Loucy (cell line): ENCODE results near the gene ECM2.

Source experiments
- H2AFZ ChIP-seq: fragments of 200-600 bp; sonication (generic); 2 replicates; pipeline ENCODE4 v1.6.0; 2016; ENCODE audit warnings: antibody characterized with exemption, mild to moderate bottlenecking, low read length, moderate library complexity
- H3F3A ChIP-seq: fragments of 200-600 bp; 2 replicates; pipeline ENCODE4 v1.6.0; 2016; ENCODE audit warnings: antibody characterized with exemption, low read depth, mild to moderate bottlenecking
- H3K27me3 ChIP-seq: fragments of 200-600 bp; sonication (generic); 2 replicates; pipeline ENCODE4 v1.6.1; 2014; ENCODE audit warnings: low read length, mild to moderate bottlenecking; ENCODE audit not compliant: insufficient read depth, poor library complexity, severe bottlenecking
- H3K36me3 ChIP-seq: fragments of 200-600 bp; sonication (generic); 2 replicates; pipeline ENCODE4 v1.6.1; 2016; ENCODE audit warnings: low read length; ENCODE audit not compliant: insufficient read depth
- H3K4me1 ChIP-seq: fragments of 200-600 bp; sonication (generic); 2 replicates; pipeline ENCODE4 v1.5.1; 2014; ENCODE audit warnings: low read length, mild to moderate bottlenecking; ENCODE audit not compliant: insufficient read depth, poor library complexity, severe bottlenecking
- H3K4me2 ChIP-seq: fragments of 200-600 bp; sonication (generic); 2 replicates; pipeline ENCODE4 v1.6.0; 2014; ENCODE audit warnings: antibody characterized with exemption, low read length, low read depth, mild to moderate bottlenecking; ENCODE audit not compliant: poor library complexity, severe bottlenecking
- H3K4me3 ChIP-seq: fragments of 200-600 bp; sonication (generic); 2 replicates; pipeline ENCODE4 v1.5.1; 2014; ENCODE audit warnings: low read length, mild to moderate bottlenecking, mixed read lengths; ENCODE audit not compliant: poor library complexity, severe bottlenecking
- H3K79me2 ChIP-seq: fragments of 200-600 bp; sonication (generic); 2 replicates; pipeline ENCODE4 v1.6.1; 2014; ENCODE audit warnings: low read length; ENCODE audit not compliant: insufficient read depth
- H3K9ac ChIP-seq: fragments of 200-600 bp; sonication (generic); 2 replicates; pipeline ENCODE4 v1.6.0; 2014; ENCODE audit warnings: mild to moderate bottlenecking, low read depth, low read length, moderate library complexity; ENCODE audit not compliant: poor library complexity, severe bottlenecking
- H3K9me2 ChIP-seq: fragments of 200-600 bp; sonication (generic); replicated peaks from 2 replicates; pipeline ENCODE4 v1.6.1; 2016; ENCODE audit warnings: low read depth, low read length, mixed read lengths
- H3K9me3 ChIP-seq: fragments of 200-600 bp; sonication (generic); 2 replicates; pipeline ENCODE4 v1.6.1; 2014; ENCODE audit warnings: mild to moderate bottlenecking, antibody characterized with exemption, low read length, low read depth; ENCODE audit not compliant: insufficient read depth
- H4K20me1 ChIP-seq: fragments of 200-600 bp; sonication (generic); 2 replicates; pipeline ENCODE4 v1.6.0; 2014; ENCODE audit warnings: antibody characterized with exemption, low read length, mild to moderate bottlenecking; ENCODE audit not compliant: insufficient read depth, poor library complexity, severe bottlenecking
- CTCF ChIP-seq: fragments of 200-600 bp; sonication (generic); conservative IDR thresholded peaks from 2 replicates; pipeline ENCODE4 v1.5.1; 2014; ENCODE audit warnings: mild to moderate bottlenecking, antibody characterized with exemption, low read length
- EZH2phosphoT487 ChIP-seq: fragments of 200-600 bp; IDR thresholded peaks from 2 replicates; pipeline ENCODE4 v1.6.1; 2018; ENCODE audit warnings: antibody characterized with exemption, mild to moderate bottlenecking, moderate library complexity, borderline replicate concordance

Gene ECM2

GRCh38 chr9:92499701-92500100 lies 36.1 kb downstream of the ECM2 start:
- Histone ChIP-seq H3K4me3 (no peak overlapping the region), H3K36me3 (no peaks in the 10 kb centered on the region), H3K27me3 (no peaks in the 10 kb centered on the region), H2AFZ (no peak overlapping the region), H3K79me2 (no peaks in the 10 kb centered on the region), H4K20me1 (no peaks in the 10 kb centered on the region), H3K9me2 (no peaks in the 10 kb centered on the region), H3K9me3 (no peaks in the 10 kb centered on the region), H3K4me1 (no peaks in the 10 kb centered on the region), H3F3A (no peaks in the 10 kb centered on the region), H3K4me2 (no peak overlapping the region), H3K9ac (no peak overlapping the region)
- TF ChIP-seq EZH2phosphoT487 (no peak), CTCF (no peak)

GRCh38 chr9:92496396-92497176 lies 39.2 kb downstream of the ECM2 start:
- Histone ChIP-seq H2AFZ (no peak overlapping the region), H3K4me3 (no peak overlapping the region), H3K79me2 (no peaks in the 10 kb centered on the region), H4K20me1 (no peaks in the 10 kb centered on the region), H3K4me2 (no peak overlapping the region), H3K9me3 (no peaks in the 10 kb centered on the region), H3K4me1 (no peaks in the 10 kb centered on the region), H3K27me3 (no peaks in the 10 kb centered on the region), H3F3A (no peaks in the 10 kb centered on the region), H3K9ac (no peak overlapping the region), H3K36me3 (no peaks in the 10 kb centered on the region), H3K9me2 (no peaks in the 10 kb centered on the region)
- TF ChIP-seq EZH2phosphoT487 (no peak), CTCF (no peak)

GRCh38 chr9:92494856-92495255 lies 40.9 kb downstream of the ECM2 start:
- no peaks in the 10 kb centered on the region for H3K9me3 ChIP-seq
- H3F3A ChIP-seq, result no peaks in the 10 kb centered on the region
- no peaks in the 10 kb centered on the region for H3K36me3 ChIP-seq
- H3K79me2 ChIP-seq, result no peaks in the 10 kb centered on the region
- H4K20me1 ChIP-seq, result no peaks in the 10 kb centered on the region
- H3K4me3 ChIP-seq, result no peak overlapping the region
- H3K4me2 ChIP-seq, result no peak overlapping the region
- no peak overlapping the region for H3K9ac ChIP-seq
- no peak for TF ChIP-seq CTCF
- no peak for TF ChIP-seq EZH2phosphoT487
- no peaks in the 10 kb centered on the region for H3K27me3 ChIP-seq
- H3K9me2 ChIP-seq, result no peaks in the 10 kb centered on the region
- H3K4me1 ChIP-seq, result peaks cover 4% of the 10 kb centered on the region
- no peak overlapping the region for H2AFZ ChIP-seq
